K562 (cell line): ENCODE data around the gene EPSTI1. TPM values are rescaled to one million over a fixed set of nuclear protein-coding genes. Genes with fewer than 3 reads are reported as not detected.

Experiments used
- ATAC-seq: fragments of 200-7000 bp; cut with Tn5 transposase; 3 replicates; pipeline ENCODE4 v1.9.1; 2020; ENCODE audit warnings: moderate library complexity
- BruUV-seq: library from RNA; stranded (reverse); fragments of 400-500 nt; replicated peaks from 2 replicates; lab custom pipeline; 2021; lab: Mats Ljungman, UMichigan
- CTCF ChIA-PET: fragments of 300-600 bp; formaldehyde crosslinking; extraction: SDS; loops from one replicate; lab custom pipeline; 2021; ENCODE audit warnings: low intra/inter-chr PET ratio; lab: Yijun Ruan, JAX
- POLR2A ChIA-PET: fragments of 300-600, 350-650 bp; sonication (Branson Sonifier 250); formaldehyde crosslinking; extraction: SDS; loops from one replicate; lab custom pipeline; 2021; ENCODE audit warnings: antibody characterized with exemption, inconsistent platforms; lab: Yijun Ruan, JAX
- DNase-seq, 4 experiments: peaks; one replicate each; pipeline versions ENCODE4 v3.0.0 to v3.0.0-alpha.2; 2011 to 2018; ENCODE audit warnings: low spot score in 3 of 4, mixed read lengths in 3 of 4; ENCODE audit errors: extremely low read depth in 1 of 4
- FAIRE-seq: peaks from 2 replicates; lab custom pipeline; 2011; peaks lifted over from hg19 to GRCh38; lab: Jason Lieb, UNC
- H2AFZ ChIP-seq: 2 replicates; pipeline ENCODE4 v1.6.0; 2011; ENCODE audit warnings: low read depth, low read length, control low read depth, inconsistent platforms
- H3K27ac ChIP-seq: fragments of 200-600 bp; 3 replicates; pipeline ENCODE4 v1.8.0; 2011; ENCODE audit warnings: low read depth, mild to moderate bottlenecking, control low read depth, inconsistent platforms, low read length, moderate library complexity, mixed read lengths; ENCODE audit errors: extremely low read depth
- H3K27me3 ChIP-seq, 2 experiments: fragments of 300-600 bp in 1 of 2; 2 replicates in 1 of 2; 3 replicates in 1 of 2; pipeline versions ENCODE4 v1.6.0 to v1.8.0; 2011; ENCODE audit warnings: inconsistent platforms in 2 of 2, low read length in 2 of 2, mild to moderate bottlenecking in 1 of 2, mixed read lengths in 1 of 2, moderate library complexity in 1 of 2; ENCODE audit not compliant: control insufficient read depth in 2 of 2, insufficient read depth in 2 of 2
- H3K36me3 ChIP-seq: fragments of 300-600 bp; 3 replicates; pipeline ENCODE4 v1.8.0; 2011; ENCODE audit warnings: mild to moderate bottlenecking, low read length, inconsistent platforms; ENCODE audit not compliant: control insufficient read depth, insufficient read depth
- H3K4me1 ChIP-seq, 2 experiments: fragments of 200-600 bp in 1 of 2; replicated peaks in 1 of 2; 2 replicates in 1 of 2; 3 replicates in 1 of 2; pipeline versions ENCODE4 v1.5.1 to v1.8.0; 2011; ENCODE audit warnings: inconsistent platforms in 2 of 2, low read length in 2 of 2, mild to moderate bottlenecking in 1 of 2, mixed read lengths in 1 of 2, moderate library complexity in 1 of 2; ENCODE audit not compliant: control insufficient read depth in 2 of 2, insufficient read depth in 2 of 2
- H3K4me2 ChIP-seq: 2 replicates; pipeline ENCODE4 v1.6.1; 2011; ENCODE audit warnings: low read length, control low read depth, inconsistent platforms, mixed read lengths; ENCODE audit not compliant: insufficient read depth
- H3K4me3 ChIP-seq: fragments of 200-600 bp; sonication (generic), shearing (Covaris generic); 2 replicates; pipeline ENCODE4 v1.5.1; 2016; ENCODE audit warnings: control low read depth, inconsistent platforms
- H3K79me2 ChIP-seq: fragments of 200-600 bp; 3 replicates; pipeline ENCODE4 v1.8.0; 2011; ENCODE audit warnings: low read length, inconsistent platforms; ENCODE audit not compliant: control insufficient read depth, insufficient read depth
- H3K9ac ChIP-seq, 2 experiments: 2 replicates each; pipeline versions ENCODE4 v1.6.0 to v1.6.1; 2011; ENCODE audit warnings: low read depth in 2 of 2, low read length in 2 of 2, control low read depth in 1 of 2, inconsistent platforms in 1 of 2, mild to moderate bottlenecking in 1 of 2, mixed read lengths in 1 of 2; ENCODE audit not compliant: insufficient read depth in 1 of 2
- H3K9me1 ChIP-seq: one replicate; pipeline ENCODE4 v1.6.0; 2011; ENCODE audit warnings: inconsistent platforms, mild to moderate bottlenecking, low read length, moderate library complexity; ENCODE audit not compliant: control insufficient read depth, insufficient read depth
- H3K9me3 ChIP-seq: replicated peaks from 2 replicates; pipeline ENCODE4 v1.5.1; 2011; ENCODE audit warnings: low read depth, low read length, inconsistent platforms; ENCODE audit not compliant: control insufficient read depth, insufficient read depth
- H4K20me1 ChIP-seq: replicated peaks from 2 replicates; pipeline ENCODE4 v1.6.1; 2011; ENCODE audit warnings: low read length, inconsistent platforms, mixed read lengths; ENCODE audit not compliant: control insufficient read depth, insufficient read depth
- NELFE ChIP-seq: IDR thresholded peaks from 2 replicates; pipeline ENCODE4 v1.6.1; 2011; ENCODE audit warnings: mild to moderate bottlenecking; ENCODE audit not compliant: insufficient read depth, insufficient read length
- NFE2L1 ChIP-seq: fragments of 450-650 bp; IDR thresholded peaks from 2 replicates; pipeline ENCODE4 v1.6.1; 2016; ENCODE audit warnings: missing genetic modification characterization, low read depth, mild to moderate bottlenecking, missing compliant biosample characterization, moderate library complexity, borderline replicate concordance
- WHSC1 ChIP-seq: IDR thresholded peaks from one replicate; pipeline ENCODE4 v1.6.1; 2012; ENCODE audit warnings: low read length, control low read depth, inconsistent platforms
- WGBS: fragments of 100-300 bp; shearing (Covaris generic); methylation state at CpG from one replicate; pipeline ENCODE4 v1.1.6; 2016; ENCODE audit warnings: low coverage, mixed read lengths; ENCODE audit not compliant: insufficient coverage; ENCODE audit errors: missing lambda C conversion rate; 5-methylcytosine and 5-hydroxymethylcytosine counted together
- in situ Hi-C: fragments of 300-500 bp; cut with MboI; formaldehyde crosslinking; loops from 4 replicates; pipeline ENCODE4 v1.15.0; 2018; ENCODE audit warnings: inconsistent platforms, mixed read lengths
- intact Hi-C: fragments of 100-400 bp; cut with micrococcal nuclease; formaldehyde crosslinking; loops from 2 replicates; pipeline ENCODE4 v1.14.2; 2022
- polyA plus RNA-seq, 8 experiments: library from polyadenylated mRNA; depleted of rRNA in 4 of 8; stranded (reverse) in 5 of 8; unstranded in 3 of 8; fragments of >200 nt; fragmentation: Nextera tagmentation in 2 of 8; fragmentation: Illumina TruSeq in 1 of 8; extraction: Ambion mirVana in 2 of 8; extraction: Trizol in 1 of 8; gene quantifications; 2 replicates each; pipeline versions ENCODE4 v1.2.1 to v1.2.3, GENCODE V29; 2011 to 2014; ENCODE audit warnings: inconsistent platforms in 1 of 8, missing spikeins in 1 of 8
- total RNA-seq, 7 experiments: library from RNA; depleted of rRNA in 6 of 7; stranded (reverse); fragments of >200 nt in 6 of 7; fragmentation: Illumina TruSeq in 2 of 7; extraction: Trizol in 2 of 7; gene quantifications; 2 replicates each; pipeline versions ENCODE4 v1.2.1 to v1.2.3, GENCODE V29; 2011 to 2021; ENCODE audit warnings: low replicate concordance in 1 of 7
- TF ChIP-seq, protein P1 (sequence below): fragments of 150-350 bp; IDR thresholded peaks from 2 replicates; pipeline ENCODE4 v1.6.1; 2014; ENCODE audit warnings: low read depth, mild to moderate bottlenecking, low read length, borderline replicate concordance
- TF ChIP-seq, protein P2 (sequence below): fragments of 450-650 bp; formaldehyde crosslinking; IDR thresholded peaks from 2 replicates; pipeline ENCODE4 v1.4.0; 2022; ENCODE audit warnings: mild to moderate bottlenecking, moderate library complexity
- TF ChIP-seq, protein P3 (sequence below), 2 experiments: fragments of 200-800 bp in 1 of 2; sonication (Bioruptor generic) in 1 of 2; sonication (generic) in 1 of 2; formaldehyde crosslinking in 1 of 2; IDR thresholded peaks in 1 of 2; conservative IDR thresholded peaks in 1 of 2; 2 replicates each; pipeline versions ENCODE4 v1.5.0 to v1.6.1; 2016 to 2020; ENCODE audit warnings: missing compliant biosample characterization in 1 of 2, missing genetic modification characterization in 1 of 2, missing genetic modification reagents in 1 of 2
- TF ChIP-seq, protein P4 (sequence below): sonication (generic); formaldehyde crosslinking; IDR thresholded peaks from 2 replicates; pipeline ENCODE4 v1.9.0; 2022; ENCODE audit warnings: mild to moderate bottlenecking, missing genetic modification reagents
- TF ChIP-seq, protein P5 (sequence below): sonication (generic); formaldehyde crosslinking; IDR thresholded peaks from 2 replicates; pipeline ENCODE4 v1.8.1; 2023; ENCODE audit warnings: missing genetic modification reagents, mild to moderate bottlenecking, borderline replicate concordance

EPSTI1 gene
- total and polyA plus RNA-seq, 9 of the 15 experiments (the other 6 are each of a cell fraction or from before 2014, with no cell fraction given): 0.18 to 1.0 TPM; not detected in 7

DNA sequence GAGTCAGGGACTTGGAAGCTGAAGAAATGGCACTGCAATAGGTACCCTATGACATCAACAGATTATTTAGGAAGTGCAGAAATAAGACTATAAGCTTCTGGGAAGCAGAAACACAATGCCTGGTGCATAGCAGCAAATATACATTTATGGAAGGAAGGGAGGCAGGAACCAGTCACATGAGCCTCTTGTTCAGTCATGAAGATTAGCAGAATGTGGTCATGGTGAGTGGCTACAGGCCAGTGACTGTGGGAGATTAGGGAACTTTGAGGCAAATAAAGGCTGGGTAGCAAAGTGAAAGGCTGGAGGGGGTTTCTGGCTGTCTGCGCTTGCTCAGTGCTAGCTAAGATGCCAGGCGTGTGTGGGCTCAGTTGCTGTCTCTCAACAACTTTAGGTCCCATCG, 96.3 kb downstream of the EPSTI1 start:
- H3K27ac ChIP-seq: no peak overlapping the region
- H2AFZ ChIP-seq: no peak overlapping the region
- BruUV-seq: no TSS peak
- intact Hi-C loops (no loop called here), in situ Hi-C loops (no loop called here)
- H3K9me1 ChIP-seq: no peaks in the 10 kb centered on the region
- DNase-seq (no peak), FAIRE-seq (no peak), ATAC-seq (no peak)
- no peaks in the 10 kb centered on the region for H3K9me3 ChIP-seq
- H3K4me3 ChIP-seq: no peak overlapping the region
- no peaks in the 10 kb centered on the region for H3K79me2 ChIP-seq
- no peaks in the 10 kb centered on the region for H3K36me3 ChIP-seq
- CTCF ChIA-PET: no interaction called here
- H3K27me3 ChIP-seq: no peaks in the 10 kb centered on the region
- H4K20me1 ChIP-seq: no peaks in the 10 kb centered on the region
- H3K4me1 ChIP-seq: no peaks in the 10 kb centered on the region
- POLR2A ChIA-PET: no interaction called here
- TF ChIP-seq WHSC1 (no peak), NELFE (no peak), NFE2L1 (tag) (no peak)
- TF ChIP-seq, protein P1, sequence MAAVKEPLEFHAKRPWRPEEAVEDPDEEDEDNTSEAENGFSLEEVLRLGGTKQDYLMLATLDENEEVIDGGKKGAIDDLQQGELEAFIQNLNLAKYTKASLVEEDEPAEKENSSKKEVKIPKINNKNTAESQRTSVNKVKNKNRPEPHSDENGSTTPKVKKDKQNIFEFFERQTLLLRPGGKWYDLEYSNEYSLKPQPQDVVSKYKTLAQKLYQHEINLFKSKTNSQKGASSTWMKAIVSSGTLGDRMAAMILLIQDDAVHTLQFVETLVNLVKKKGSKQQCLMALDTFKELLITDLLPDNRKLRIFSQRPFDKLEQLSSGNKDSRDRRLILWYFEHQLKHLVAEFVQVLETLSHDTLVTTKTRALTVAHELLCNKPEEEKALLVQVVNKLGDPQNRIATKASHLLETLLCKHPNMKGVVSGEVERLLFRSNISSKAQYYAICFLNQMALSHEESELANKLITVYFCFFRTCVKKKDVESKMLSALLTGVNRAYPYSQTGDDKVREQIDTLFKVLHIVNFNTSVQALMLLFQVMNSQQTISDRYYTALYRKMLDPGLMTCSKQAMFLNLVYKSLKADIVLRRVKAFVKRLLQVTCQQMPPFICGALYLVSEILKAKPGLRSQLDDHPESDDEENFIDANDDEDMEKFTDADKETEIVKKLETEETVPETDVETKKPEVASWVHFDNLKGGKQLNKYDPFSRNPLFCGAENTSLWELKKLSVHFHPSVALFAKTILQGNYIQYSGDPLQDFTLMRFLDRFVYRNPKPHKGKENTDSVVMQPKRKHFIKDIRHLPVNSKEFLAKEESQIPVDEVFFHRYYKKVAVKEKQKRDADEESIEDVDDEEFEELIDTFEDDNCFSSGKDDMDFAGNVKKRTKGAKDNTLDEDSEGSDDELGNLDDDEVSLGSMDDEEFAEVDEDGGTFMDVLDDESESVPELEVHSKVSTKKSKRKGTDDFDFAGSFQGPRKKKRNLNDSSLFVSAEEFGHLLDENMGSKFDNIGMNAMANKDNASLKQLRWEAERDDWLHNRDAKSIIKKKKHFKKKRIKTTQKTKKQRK: no peak
- TF ChIP-seq, protein P2, sequence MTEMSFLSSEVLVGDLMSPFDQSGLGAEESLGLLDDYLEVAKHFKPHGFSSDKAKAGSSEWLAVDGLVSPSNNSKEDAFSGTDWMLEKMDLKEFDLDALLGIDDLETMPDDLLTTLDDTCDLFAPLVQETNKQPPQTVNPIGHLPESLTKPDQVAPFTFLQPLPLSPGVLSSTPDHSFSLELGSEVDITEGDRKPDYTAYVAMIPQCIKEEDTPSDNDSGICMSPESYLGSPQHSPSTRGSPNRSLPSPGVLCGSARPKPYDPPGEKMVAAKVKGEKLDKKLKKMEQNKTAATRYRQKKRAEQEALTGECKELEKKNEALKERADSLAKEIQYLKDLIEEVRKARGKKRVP (CRISPR knock-in tag): no peak
- TF ChIP-seq, protein P3, sequence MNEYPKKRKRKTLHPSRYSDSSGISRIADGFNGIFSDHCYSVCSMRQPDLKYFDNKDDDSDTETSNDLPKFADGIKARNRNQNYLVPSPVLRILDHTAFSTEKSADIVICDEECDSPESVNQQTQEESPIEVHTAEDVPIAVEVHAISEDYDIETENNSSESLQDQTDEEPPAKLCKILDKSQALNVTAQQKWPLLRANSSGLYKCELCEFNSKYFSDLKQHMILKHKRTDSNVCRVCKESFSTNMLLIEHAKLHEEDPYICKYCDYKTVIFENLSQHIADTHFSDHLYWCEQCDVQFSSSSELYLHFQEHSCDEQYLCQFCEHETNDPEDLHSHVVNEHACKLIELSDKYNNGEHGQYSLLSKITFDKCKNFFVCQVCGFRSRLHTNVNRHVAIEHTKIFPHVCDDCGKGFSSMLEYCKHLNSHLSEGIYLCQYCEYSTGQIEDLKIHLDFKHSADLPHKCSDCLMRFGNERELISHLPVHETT (CRISPR knock-in tag; conservative IDR thresholded peaks at IDR 0.05 in 1 of 2, IDR thresholded peaks at IDR 0.05 in 1 of 2): no peak
- TF ChIP-seq, protein P4, sequence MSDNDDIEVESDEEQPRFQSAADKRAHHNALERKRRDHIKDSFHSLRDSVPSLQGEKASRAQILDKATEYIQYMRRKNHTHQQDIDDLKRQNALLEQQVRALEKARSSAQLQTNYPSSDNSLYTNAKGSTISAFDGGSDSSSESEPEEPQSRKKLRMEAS (CRISPR knock-in tag): no peak
- TF ChIP-seq, protein P5, sequence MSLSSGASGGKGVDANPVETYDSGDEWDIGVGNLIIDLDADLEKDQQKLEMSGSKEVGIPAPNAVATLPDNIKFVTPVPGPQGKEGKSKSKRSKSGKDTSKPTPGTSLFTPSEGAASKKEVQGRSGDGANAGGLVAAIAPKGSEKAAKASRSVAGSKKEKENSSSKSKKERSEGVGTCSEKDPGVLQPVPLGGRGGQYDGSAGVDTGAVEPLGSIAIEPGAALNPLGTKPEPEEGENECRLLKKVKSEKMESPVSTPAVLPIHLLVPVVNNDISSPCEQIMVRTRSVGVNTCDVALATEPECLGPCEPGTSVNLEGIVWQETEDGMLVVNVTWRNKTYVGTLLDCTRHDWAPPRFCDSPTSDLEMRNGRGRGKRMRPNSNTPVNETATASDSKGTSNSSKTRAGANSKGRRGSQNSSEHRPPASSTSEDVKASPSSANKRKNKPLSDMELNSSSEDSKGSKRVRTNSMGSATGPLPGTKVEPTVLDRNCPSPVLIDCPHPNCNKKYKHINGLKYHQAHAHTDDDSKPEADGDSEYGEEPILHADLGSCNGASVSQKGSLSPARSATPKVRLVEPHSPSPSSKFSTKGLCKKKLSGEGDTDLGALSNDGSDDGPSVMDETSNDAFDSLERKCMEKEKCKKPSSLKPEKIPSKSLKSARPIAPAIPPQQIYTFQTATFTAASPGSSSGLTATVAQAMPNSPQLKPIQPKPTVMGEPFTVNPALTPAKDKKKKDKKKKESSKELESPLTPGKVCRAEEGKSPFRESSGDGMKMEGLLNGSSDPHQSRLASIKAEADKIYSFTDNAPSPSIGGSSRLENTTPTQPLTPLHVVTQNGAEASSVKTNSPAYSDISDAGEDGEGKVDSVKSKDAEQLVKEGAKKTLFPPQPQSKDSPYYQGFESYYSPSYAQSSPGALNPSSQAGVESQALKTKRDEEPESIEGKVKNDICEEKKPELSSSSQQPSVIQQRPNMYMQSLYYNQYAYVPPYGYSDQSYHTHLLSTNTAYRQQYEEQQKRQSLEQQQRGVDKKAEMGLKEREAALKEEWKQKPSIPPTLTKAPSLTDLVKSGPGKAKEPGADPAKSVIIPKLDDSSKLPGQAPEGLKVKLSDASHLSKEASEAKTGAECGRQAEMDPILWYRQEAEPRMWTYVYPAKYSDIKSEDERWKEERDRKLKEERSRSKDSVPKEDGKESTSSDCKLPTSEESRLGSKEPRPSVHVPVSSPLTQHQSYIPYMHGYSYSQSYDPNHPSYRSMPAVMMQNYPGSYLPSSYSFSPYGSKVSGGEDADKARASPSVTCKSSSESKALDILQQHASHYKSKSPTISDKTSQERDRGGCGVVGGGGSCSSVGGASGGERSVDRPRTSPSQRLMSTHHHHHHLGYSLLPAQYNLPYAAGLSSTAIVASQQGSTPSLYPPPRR (CRISPR knock-in tag): no peak
- H3K4me2 ChIP-seq: no peak overlapping the region
- 0% methylated on average over 3 of the region's 3 CpGs for WGBS
- H3K9ac ChIP-seq: no peak overlapping the region
